NCI-H526 treated with DMSO at 0.1 percent for 48 hours (cell line): Measurements from ENCODE around the gene SIRT6.
"Not testable (repeated sequence)": the region's sequence is repeated elsewhere in the genome, so short reads cannot be mapped to it uniquely, and the experiment has no call there.

Source experiments
- DNase-seq: peaks from one replicate; lab custom pipeline; 2025; lab: John Stamatoyannopoulos, UW

The SIRT6 gene

DNA sequence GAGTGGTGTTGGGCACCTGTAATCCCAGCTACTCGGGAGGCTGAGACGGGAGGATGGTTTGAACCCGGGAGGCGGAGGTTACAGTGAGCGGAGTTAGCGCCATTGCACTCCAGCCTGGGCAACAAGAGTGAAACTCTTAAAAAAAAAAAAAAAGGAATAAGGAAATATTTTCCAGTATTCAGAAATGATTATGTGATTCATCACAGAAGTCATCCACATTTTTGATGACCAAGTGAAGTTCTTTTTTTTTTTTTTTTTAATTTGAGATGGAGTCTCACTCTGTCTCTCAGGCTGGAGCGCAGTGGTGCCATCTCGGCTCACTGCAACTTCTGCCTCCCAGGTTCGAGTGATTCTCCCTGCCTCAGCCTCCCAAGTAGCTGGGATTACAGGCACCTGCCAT lies 47.0 kb downstream of the SIRT6 start:
- DNase-seq: not testable (repeated sequence)

DNA sequence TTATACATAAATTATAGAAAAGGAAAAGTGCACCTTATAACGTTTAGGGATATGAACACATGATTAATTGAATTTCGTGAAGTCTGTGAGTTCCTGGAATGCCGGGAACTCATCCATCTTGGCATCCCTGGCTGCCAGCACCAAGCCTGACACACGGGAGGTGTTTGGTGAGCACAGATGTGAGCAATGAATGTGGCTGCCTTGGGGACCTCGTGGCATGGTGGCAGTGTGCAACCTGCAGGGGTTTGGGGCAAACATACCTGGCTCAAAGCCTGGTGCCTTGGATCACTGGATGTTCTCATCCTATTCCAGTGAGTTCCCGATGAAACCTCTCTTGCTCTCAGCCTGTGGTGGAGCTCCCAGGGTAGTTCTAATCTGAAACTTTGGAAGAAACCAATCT lies 48.0 kb downstream of the SIRT6 start:
- no peak for DNase-seq

GRCh38 chr19:4130744-4131438 lies 51.5 kb downstream of the SIRT6 start:
- no peak for DNase-seq

DNA sequence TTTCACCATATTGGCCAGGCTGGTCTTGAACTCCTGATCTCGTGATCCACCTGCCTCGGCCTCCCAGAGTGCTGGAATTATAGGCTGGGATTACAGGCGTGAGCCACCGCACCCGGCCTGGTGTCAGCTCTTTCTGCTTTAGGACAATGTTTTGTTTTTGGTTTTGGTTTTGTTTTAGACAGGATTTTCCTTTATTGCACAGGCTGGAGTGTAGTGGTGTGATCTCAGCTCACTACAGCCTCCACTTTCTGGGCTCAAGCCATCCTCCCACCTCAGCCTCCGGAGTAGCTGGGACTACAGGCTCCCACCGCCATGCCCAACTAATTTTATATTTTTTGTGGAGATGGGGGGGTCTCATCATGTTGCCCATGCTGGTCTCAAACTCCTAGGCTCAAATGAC lies 53.3 kb downstream of the SIRT6 start:
- not testable (repeated sequence) for DNase-seq

- not testable (repeated sequence) for DNase-seq
These were observed 55.0 kb downstream of the SIRT6 start for GRCh38 chr19:4127322-4127721.

- DNase-seq: no peak
These were observed 57.7 kb downstream of the SIRT6 start for GRCh38 chr19:4124638-4125037.
